CD4-positive, alpha-beta T cell (primary cell): ENCODE results near the gene MAP3K14. TPM values are rescaled to one million over a fixed set of nuclear protein-coding genes. Genes with fewer than 3 reads are reported as not detected.
A peak's percentile ranks its signal among the peaks of the same experiment; 100 is the strongest.

ENCODE experiments used
- ATAC-seq: fragments of 200-7000 bp; cut with Tn5 transposase; one replicate; pipeline ENCODE4 v1.10.0; 2022; ENCODE audit warnings: mild to moderate bottlenecking; ENCODE audit not compliant: poor library complexity
- CTCF ChIA-PET: fragments of 350-600 bp; sonication (Branson Sonifier 250); formaldehyde crosslinking; loops from one replicate; lab custom pipeline; 2021; ENCODE audit warnings: antibody characterized with exemption, inconsistent platforms; lab: Charles Lee
- POLR2A ChIA-PET: fragments of 350-600 bp; sonication (Branson Sonifier 250); formaldehyde crosslinking; loops from one replicate; lab custom pipeline; 2021; ENCODE audit warnings: antibody characterized with exemption, inconsistent platforms; lab: Charles Lee
- DNase-seq, 14 experiments: peaks; one replicate each; pipeline ENCODE4 v3.0.0-alpha.2; 2013 to 2020; ENCODE audit warnings: mixed read lengths in 2 of 14
- H3K27ac ChIP-seq, 2 donors: one replicate each; pipeline versions ENCODE4 v1.5.1 to v1.7.0; 2013; ENCODE audit warnings: low read length in 2 of 2, low read depth in 1 of 2, mild to moderate bottlenecking in 1 of 2
- H3K27me3 ChIP-seq, 2 experiments: 1 replicate in 1 of 2; 2 replicates in 1 of 2; pipeline versions ENCODE4 v1.6.1 to v1.7.0; 2013; ENCODE audit warnings: low read length in 2 of 2, control low read depth in 1 of 2, mild to moderate bottlenecking in 1 of 2, moderate library complexity in 1 of 2; ENCODE audit not compliant: insufficient read depth in 2 of 2, control insufficient read depth in 1 of 2
- H3K36me3 ChIP-seq: one replicate; pipeline ENCODE4 v1.6.1; 2013; ENCODE audit warnings: low read length, control low read depth; ENCODE audit not compliant: insufficient read depth
- H3K4me1 ChIP-seq: one replicate; pipeline ENCODE4 v1.6.1; 2013; ENCODE audit warnings: low read length, control low read depth; ENCODE audit not compliant: insufficient read depth
- H3K4me3 ChIP-seq: one replicate; pipeline ENCODE4 v1.5.1; 2013; ENCODE audit warnings: mild to moderate bottlenecking, low read length, moderate library complexity
- H3K9me3 ChIP-seq, 2 experiments: 1 replicate in 1 of 2; 2 replicates in 1 of 2; pipeline versions ENCODE4 v1.6.1 to v1.7.0; 2013; ENCODE audit warnings: low read length in 2 of 2, mild to moderate bottlenecking in 2 of 2, control low read depth in 1 of 2, moderate library complexity in 1 of 2; ENCODE audit not compliant: control insufficient read depth in 1 of 2, insufficient read depth in 1 of 2
- H3K27ac Mint-ChIP-seq: one replicate; pipeline ENCODE4 v1.8.0; 2020; ENCODE audit warnings: mixed read lengths
- H3K27me3 Mint-ChIP-seq: one replicate; pipeline ENCODE4 v1.8.0; 2021; ENCODE audit warnings: mixed read lengths
- H3K36me3 Mint-ChIP-seq: one replicate; pipeline ENCODE4 v1.8.0; 2021; ENCODE audit warnings: low read depth, mixed read lengths
- H3K4me1 Mint-ChIP-seq: one replicate; pipeline ENCODE4 v1.8.0; 2021; ENCODE audit warnings: low read depth, mixed read lengths
- H3K4me3 Mint-ChIP-seq: one replicate; pipeline ENCODE4 v1.8.0; 2020; ENCODE audit warnings: mild to moderate bottlenecking, mixed read lengths
- H3K9me3 Mint-ChIP-seq: one replicate; pipeline ENCODE4 v1.8.0; 2020; ENCODE audit warnings: mixed read lengths
- intact Hi-C, 2 experiments: fragments of 100-400 bp; cut with DNase I in 1 of 2; cut with micrococcal nuclease in 1 of 2; formaldehyde crosslinking; loops; one replicate each; pipeline versions ENCODE4 v1.15.1 to v1.9.0; 2023 to 2025; cut with DNase I, micrococcal nuclease
- total RNA-seq, 174 experiments: library from RNA in 2 of 174; stranded (reverse) in 2 of 174; gene quantifications; one replicate each; pipeline ENCODE4 v1.2.3 and lab custom pipeline; 2021 to 2026
- TF ChIP-seq, protein P1 (sequence below): fragments of 200-600 bp; IDR thresholded peaks from one replicate; pipeline ENCODE4 v1.8.0; 2022; ENCODE audit warnings: antibody characterized with exemption, mild to moderate bottlenecking

Gene MAP3K14
- total RNA-seq, 2 experiments from 2014 or later, result 41.4 to 46.5 TPM

DNA sequence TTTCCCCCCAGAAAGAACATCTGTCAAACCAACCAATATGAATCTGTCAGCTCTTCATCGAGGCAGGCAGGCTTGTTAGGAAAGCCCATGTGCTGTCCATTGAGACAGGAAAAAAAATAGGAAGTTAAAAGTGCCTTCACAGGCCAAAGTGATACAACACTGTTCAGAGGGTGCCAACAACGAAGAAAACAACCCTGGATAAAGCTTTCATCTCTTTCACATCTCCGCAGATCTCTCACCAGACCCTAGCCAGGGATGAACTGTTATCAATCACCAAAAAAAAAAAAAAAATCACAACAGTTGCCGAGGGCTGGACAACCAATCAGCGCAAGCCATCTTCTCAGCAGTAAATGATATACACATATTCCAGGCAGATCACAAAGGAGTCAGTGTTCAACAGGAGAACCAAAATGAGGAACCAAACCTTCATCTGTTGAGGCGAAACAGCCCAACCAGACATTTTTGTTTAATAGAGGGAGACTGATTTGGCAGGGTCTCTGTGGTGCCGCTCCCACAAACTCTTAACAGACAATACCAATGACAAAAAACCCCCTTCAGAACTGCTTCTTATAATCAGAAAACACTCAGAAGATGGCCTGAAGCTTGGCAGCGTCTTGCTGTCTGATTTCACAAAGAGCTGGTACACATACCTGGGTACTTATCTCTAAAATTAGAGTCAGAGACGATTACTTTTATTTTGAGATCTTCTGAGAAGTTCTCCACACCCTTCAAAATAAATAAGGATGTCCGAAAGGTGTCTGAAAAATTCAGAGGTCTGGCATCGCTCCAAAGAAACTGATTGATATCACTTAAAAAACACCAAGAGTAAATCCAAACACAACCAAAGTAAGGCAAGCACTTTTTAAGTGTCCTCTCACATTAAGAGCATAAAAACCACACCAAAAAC is 1.8 kb downstream of the MAP3K14 start:
- H3K9me3 ChIP-seq, result no peaks in the 10 kb centered on the region
- Mint-ChIP-seq H3K27ac (peak overlapping the region; percentile 82), H3K27me3 (no peaks in the 10 kb centered on the region), H3K36me3 (peaks cover 22% of the 10 kb centered on the region), H3K4me1 (peaks cover 88% of the 10 kb centered on the region), H3K9me3 (no peaks in the 10 kb centered on the region), H3K4me3 (peak overlapping the region; percentile 91)
- H3K4me1 ChIP-seq, result peaks cover 80% of the 10 kb centered on the region
- ATAC-seq, result no peak
- TF ChIP-seq, protein P1, sequence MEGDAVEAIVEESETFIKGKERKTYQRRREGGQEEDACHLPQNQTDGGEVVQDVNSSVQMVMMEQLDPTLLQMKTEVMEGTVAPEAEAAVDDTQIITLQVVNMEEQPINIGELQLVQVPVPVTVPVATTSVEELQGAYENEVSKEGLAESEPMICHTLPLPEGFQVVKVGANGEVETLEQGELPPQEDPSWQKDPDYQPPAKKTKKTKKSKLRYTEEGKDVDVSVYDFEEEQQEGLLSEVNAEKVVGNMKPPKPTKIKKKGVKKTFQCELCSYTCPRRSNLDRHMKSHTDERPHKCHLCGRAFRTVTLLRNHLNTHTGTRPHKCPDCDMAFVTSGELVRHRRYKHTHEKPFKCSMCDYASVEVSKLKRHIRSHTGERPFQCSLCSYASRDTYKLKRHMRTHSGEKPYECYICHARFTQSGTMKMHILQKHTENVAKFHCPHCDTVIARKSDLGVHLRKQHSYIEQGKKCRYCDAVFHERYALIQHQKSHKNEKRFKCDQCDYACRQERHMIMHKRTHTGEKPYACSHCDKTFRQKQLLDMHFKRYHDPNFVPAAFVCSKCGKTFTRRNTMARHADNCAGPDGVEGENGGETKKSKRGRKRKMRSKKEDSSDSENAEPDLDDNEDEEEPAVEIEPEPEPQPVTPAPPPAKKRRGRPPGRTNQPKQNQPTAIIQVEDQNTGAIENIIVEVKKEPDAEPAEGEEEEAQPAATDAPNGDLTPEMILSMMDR, result no peak
- intact Hi-C loops, result loop anchor here (2.0 to 5.0 kb wide), 6 partner anchors 18 to 253 kb away; partner anchors contain the start of genes HEXIM1 (in 1 of the 2), HEXIM2 (in 1 of the 2) and NMT1 (in 1 of the 2)
- no peaks in the 10 kb centered on the region for H3K27me3 ChIP-seq
- H3K4me3 ChIP-seq, result peak overlapping the region; percentile 88
- ChIA-PET POLR2A (interaction anchor here (0.8 to 6.1 kb wide), 11 partner anchors 8 to 166 kb away, joined by 3 to 61 read pairs (median 7); partner anchors contain the start of genes FMNL1 and HEXIM1), CTCF (interaction anchor here (0.9 to 5.1 kb wide), 6 partner anchors 8 to 163 kb away, joined by 3 to 48 read pairs (median 5); no protein-coding TSS in a partner anchor)
- H3K27ac ChIP-seq, result peak overlapping the region; percentile 84 to 85
- DNase-seq, result peak in 3 of 14 experiments; percentile 43 to 56 (median 50)
- peaks cover 15% of the 10 kb centered on the region for H3K36me3 ChIP-seq

GRCh38 chr17:45313996-45314740 is 2.7 kb downstream of the MAP3K14 start:
- Histone ChIP-seq H3K36me3 (peaks cover 19% of the 10 kb centered on the region), H3K27ac (peak overlapping the region; percentile 84 to 85), H3K9me3 (no peaks in the 10 kb centered on the region), H3K27me3 (no peaks in the 10 kb centered on the region), H3K4me1 (peaks cover 79% of the 10 kb centered on the region), H3K4me3 (peak overlapping the region; percentile 88)
- ATAC-seq (no peak), DNase-seq (peak in 1 of 14 experiments; percentile 43)
- Mint-ChIP-seq H3K9me3 (no peaks in the 10 kb centered on the region), H3K4me3 (peak overlapping the region; percentile 91), H3K27ac (peak overlapping the region; percentile 82), H3K36me3 (peaks cover 28% of the 10 kb centered on the region), H3K27me3 (no peaks in the 10 kb centered on the region), H3K4me1 (peaks cover 84% of the 10 kb centered on the region)
- CTCF ChIA-PET, result interaction anchor here (1.1 kb wide), 1 partner anchor 37 kb away, joined by 4 read pairs; no protein-coding TSS in a partner anchor
- intact Hi-C loops, result loop anchor here in 1 of 2 experiments (2.0 kb wide), 1 partner anchor 17 kb away; no protein-coding TSS in a partner anchor
- POLR2A ChIA-PET, result interaction anchor here (0.8 to 6.1 kb wide), 7 partner anchors 8 to 88 kb away, joined by 3 to 61 read pairs (median 7); no protein-coding TSS in a partner anchor
- TF ChIP-seq, protein P1, result no peak

- peak overlapping the region; percentile 29 for H3K4me3 ChIP-seq
- H3K9me3 Mint-ChIP-seq, result no peaks in the 10 kb centered on the region
Measured at GRCh38 chr17:45313421-45313771, 3.4 kb downstream of the MAP3K14 start.

More at GRCh38 chr17:45313421-45313771, 3.4 kb downstream of the MAP3K14 start:
- ATAC-seq, result no peak
- Mint-ChIP-seq H3K4me1 (peaks cover 82% of the 10 kb centered on the region), H3K27ac (peak overlapping the region; percentile 82), H3K4me3 (peak overlapping the region; percentile 91), H3K27me3 (no peaks in the 10 kb centered on the region), H3K36me3 (peaks cover 31% of the 10 kb centered on the region)
- Histone ChIP-seq H3K36me3 (peaks cover 25% of the 10 kb centered on the region), H3K27me3 (no peaks in the 10 kb centered on the region), H3K9me3 (no peaks in the 10 kb centered on the region), H3K27ac (peak overlapping the region; percentile 84 to 85), H3K4me1 (peaks cover 79% of the 10 kb centered on the region)
- TF ChIP-seq, protein P1, result no peak
- POLR2A ChIA-PET, result interaction anchor here (0.8 to 4.8 kb wide), 13 partner anchors 10 to 414 kb away, joined by 3 to 61 read pairs (median 9); partner anchors contain the start of genes EFTUD2 and HEXIM1
- DNase-seq, result no peak
- CTCF ChIA-PET, result interaction anchor here (1.1 kb wide), 1 partner anchor 36 kb away, joined by 4 read pairs; no protein-coding TSS in a partner anchor
- intact Hi-C loops, result no loop called here
